H54 (cell line): ENCODE results near the gene RNF208.
A peak's percentile ranks its signal among the peaks of the same experiment; 100 is the strongest.

Source experiments
- DNase-seq: peaks from one replicate; pipeline ENCODE4 v3.0.0; 2011; ENCODE audit warnings: low spot score, mixed read lengths; ENCODE audit not compliant: insufficient read length
- FAIRE-seq: peaks from 3 replicates; lab custom pipeline; 2011; peaks lifted over from hg19 to GRCh38; lab: Jason Lieb, UNC
- POLR2A ChIP-seq: IDR thresholded peaks from 2 replicates; pipeline ENCODE4 v1.6.1; 2011; ENCODE audit warnings: low read depth, mild to moderate bottlenecking, low read length

The RNF208 gene

GRCh38 chr9:137173796-137174664 is 48.0 kb downstream of the RNF208 start:
- FAIRE-seq (no peak), DNase-seq (no peak)
- no peak for TF ChIP-seq POLR2A

GRCh38 chr9:137172901-137173795 is 48.9 kb downstream of the RNF208 start:
- peak; percentile 65 for DNase-seq
- FAIRE-seq = no peak

GRCh38 chr9:137171149-137171900 is 50.7 kb downstream of the RNF208 start:
- DNase-seq (peak; percentile 47), FAIRE-seq (no peak)
- no peak for TF ChIP-seq POLR2A

More at GRCh38 chr9:137172901-137173795, 48.9 kb downstream of the RNF208 start:
- no peak for TF ChIP-seq POLR2A

GRCh38 chr9:137170486-137171148 is 51.4 kb downstream of the RNF208 start:
- DNase-seq (no peak), FAIRE-seq (no peak)
- no peak for TF ChIP-seq POLR2A
